Neural progenitor cell (in vitro differentiated cells): ENCODE results near the gene FUT2.

Experiments used
- CTCF ChIP-seq: fragments of 200-600 bp; sonication (generic); IDR thresholded peaks from 2 replicates; pipeline ENCODE4 v1.5.1; 2017; ENCODE audit warnings: antibody characterized with exemption, mild to moderate bottlenecking
- EZH2 ChIP-seq: fragments of 200-600 bp; sonication (generic); IDR thresholded peaks from 2 replicates; pipeline ENCODE4 v1.6.1; 2017; ENCODE audit warnings: antibody characterized with exemption, mild to moderate bottlenecking, moderate library complexity
- EZH2phosphoT487 ChIP-seq: fragments of 200-600 bp; sonication (generic); IDR thresholded peaks from 2 replicates; pipeline ENCODE4 v1.6.1; 2017; ENCODE audit warnings: antibody characterized with exemption

- TF ChIP-seq CTCF (no peak), EZH2phosphoT487 (no peak), EZH2 (no peak)
Measured at GRCh38 chr19:48678201-48678600, 17.6 kb upstream of the FUT2 start.
